Gastroesophageal sphincter (tissue), 4 donors: ENCODE results near the gene KCNE4. TPM values are rescaled to one million over a fixed set of nuclear protein-coding genes. Genes with fewer than 3 reads are reported as not detected.

Experiments used
- ATAC-seq: fragments of 150-250 bp; one replicate; pipeline ENCODE4 v1.9.1; 2016; ENCODE audit warnings: mild to moderate bottlenecking, moderate library complexity
- H3K27ac ChIP-seq, 4 donors: fragments of 200-600 bp; sonication (generic) in 3 of 4; 1 replicate in 3 of 4; 2 replicates in 1 of 4; pipeline ENCODE4 v1.5.1; 2016 to 2019
- H3K27me3 ChIP-seq: fragments of 200-600 bp; sonication (generic); one replicate; pipeline ENCODE4 v1.5.1; 2019
- H3K36me3 ChIP-seq, 2 donors: fragments of 200-600 bp; sonication (generic); one replicate each; pipeline ENCODE4 v1.5.1; 2019; ENCODE audit warnings: control low read depth in 1 of 2
- H3K4me1 ChIP-seq, 3 donors: fragments of 200-600 bp; sonication (generic); 1 replicate in 2 of 3; 2 replicates in 1 of 3; pipeline ENCODE4 v1.5.1; 2016 to 2019; ENCODE audit warnings: control low read depth in 2 of 3
- H3K4me3 ChIP-seq, 2 donors: fragments of 200-600 bp; sonication (generic); one replicate each; pipeline ENCODE4 v1.5.1; 2019; ENCODE audit warnings: mild to moderate bottlenecking in 1 of 2, moderate library complexity in 1 of 2
- H3K9me3 ChIP-seq, 3 donors: fragments of 200-600 bp; sonication (generic); one replicate each; pipeline ENCODE4 v1.5.1; 2017 to 2019; ENCODE audit warnings: control low read depth in 2 of 3
- EP300 ChIP-seq: sonication (generic); formaldehyde crosslinking; IDR thresholded peaks from one replicate; pipeline ENCODE4 v1.6.1; 2017; ENCODE audit warnings: antibody characterized with exemption, mild to moderate bottlenecking
- POLR2A ChIP-seq, 2 donors: fragments of 450-650 bp; IDR thresholded peaks; one replicate each; pipeline ENCODE4 v1.6.1; 2017; ENCODE audit warnings: antibody characterized with exemption in 2 of 2, mild to moderate bottlenecking in 2 of 2, moderate library complexity in 1 of 2
- POLR2AphosphoS5 ChIP-seq: sonication (generic); formaldehyde crosslinking; IDR thresholded peaks from one replicate; pipeline ENCODE4 v1.6.1; 2017; ENCODE audit warnings: antibody characterized with exemption
- WGBS, 2 donors: methylation state at CpG; one replicate each; pipeline ENCODE4 v1.1.5; 2018; ENCODE audit warnings: low coverage in 1 of 2; 5-methylcytosine and 5-hydroxymethylcytosine counted together
- total RNA-seq, 4 donors: library from RNA; depleted of rRNA; stranded (reverse); fragments of >200 nt; gene quantifications; one replicate each; pipeline ENCODE4 v1.1.0, GENCODE V29; 2016
- TF ChIP-seq, protein P1 (sequence below), 4 experiments: fragments of 200-600 bp in 2 of 4; fragments of 450-650 bp in 2 of 4; sonication (generic) in 1 of 4; IDR thresholded peaks; one replicate each; pipeline ENCODE4 v1.5.1; 2017 to 2019; ENCODE audit warnings: antibody characterized with exemption in 4 of 4, mild to moderate bottlenecking in 2 of 4, moderate library complexity in 2 of 4

The KCNE4 gene
- total RNA-seq, 4 donors from 2014 or later, result 13.0 to 24.8 (median 20.0) TPM

DNA sequence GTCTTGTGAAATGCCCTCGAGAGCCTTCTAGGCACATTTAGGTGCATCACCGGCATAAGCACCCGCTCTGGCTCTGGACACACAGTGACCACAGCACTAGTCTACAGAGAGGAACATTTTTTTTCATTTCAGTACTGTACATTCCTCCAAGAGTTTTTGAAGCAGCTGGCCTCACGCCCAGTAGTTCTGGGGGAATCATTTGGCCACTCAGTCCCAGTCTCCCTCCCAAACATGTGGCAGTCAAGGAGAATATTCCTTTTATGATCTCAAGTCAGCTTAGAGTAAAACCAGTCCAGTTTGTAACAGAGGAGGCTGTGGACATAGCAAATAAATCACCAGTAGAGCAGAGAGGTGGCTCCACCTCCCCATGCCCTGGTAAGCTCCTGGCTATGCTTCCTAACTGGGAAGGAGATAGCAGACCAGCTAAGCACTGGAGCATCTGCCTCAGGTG, 48.1 kb downstream of the KCNE4 start:
- TF ChIP-seq EP300 (no peak), POLR2A (IDR thresholded peaks at IDR 0.05) (no peak), POLR2AphosphoS5 (peak; percentile 77)
- TF ChIP-seq, protein P1, sequence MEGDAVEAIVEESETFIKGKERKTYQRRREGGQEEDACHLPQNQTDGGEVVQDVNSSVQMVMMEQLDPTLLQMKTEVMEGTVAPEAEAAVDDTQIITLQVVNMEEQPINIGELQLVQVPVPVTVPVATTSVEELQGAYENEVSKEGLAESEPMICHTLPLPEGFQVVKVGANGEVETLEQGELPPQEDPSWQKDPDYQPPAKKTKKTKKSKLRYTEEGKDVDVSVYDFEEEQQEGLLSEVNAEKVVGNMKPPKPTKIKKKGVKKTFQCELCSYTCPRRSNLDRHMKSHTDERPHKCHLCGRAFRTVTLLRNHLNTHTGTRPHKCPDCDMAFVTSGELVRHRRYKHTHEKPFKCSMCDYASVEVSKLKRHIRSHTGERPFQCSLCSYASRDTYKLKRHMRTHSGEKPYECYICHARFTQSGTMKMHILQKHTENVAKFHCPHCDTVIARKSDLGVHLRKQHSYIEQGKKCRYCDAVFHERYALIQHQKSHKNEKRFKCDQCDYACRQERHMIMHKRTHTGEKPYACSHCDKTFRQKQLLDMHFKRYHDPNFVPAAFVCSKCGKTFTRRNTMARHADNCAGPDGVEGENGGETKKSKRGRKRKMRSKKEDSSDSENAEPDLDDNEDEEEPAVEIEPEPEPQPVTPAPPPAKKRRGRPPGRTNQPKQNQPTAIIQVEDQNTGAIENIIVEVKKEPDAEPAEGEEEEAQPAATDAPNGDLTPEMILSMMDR (IDR thresholded peaks at IDR 0.05), result peak in 2 of 4 experiments; percentile 3 to 46
- ATAC-seq, result peak; percentile 83
- 7% methylated on average over 3 of the region's 4 CpGs; no CpG with 5 or more reads in 1 of the 2 donors for WGBS, 2 donors
- Histone ChIP-seq H3K4me3 (no peak overlapping the region), H3K36me3 (no peaks in the 10 kb centered on the region), H3K4me1 (peaks cover 13 to 48% (median 18%) of the 10 kb centered on the region in 3 donors), H3K27ac (peak overlapping the region in 3 of 4 donors; percentile 69 to 79 (median 77)), H3K27me3 (no peaks in the 10 kb centered on the region), H3K9me3 (no peaks in the 10 kb centered on the region)

DNA sequence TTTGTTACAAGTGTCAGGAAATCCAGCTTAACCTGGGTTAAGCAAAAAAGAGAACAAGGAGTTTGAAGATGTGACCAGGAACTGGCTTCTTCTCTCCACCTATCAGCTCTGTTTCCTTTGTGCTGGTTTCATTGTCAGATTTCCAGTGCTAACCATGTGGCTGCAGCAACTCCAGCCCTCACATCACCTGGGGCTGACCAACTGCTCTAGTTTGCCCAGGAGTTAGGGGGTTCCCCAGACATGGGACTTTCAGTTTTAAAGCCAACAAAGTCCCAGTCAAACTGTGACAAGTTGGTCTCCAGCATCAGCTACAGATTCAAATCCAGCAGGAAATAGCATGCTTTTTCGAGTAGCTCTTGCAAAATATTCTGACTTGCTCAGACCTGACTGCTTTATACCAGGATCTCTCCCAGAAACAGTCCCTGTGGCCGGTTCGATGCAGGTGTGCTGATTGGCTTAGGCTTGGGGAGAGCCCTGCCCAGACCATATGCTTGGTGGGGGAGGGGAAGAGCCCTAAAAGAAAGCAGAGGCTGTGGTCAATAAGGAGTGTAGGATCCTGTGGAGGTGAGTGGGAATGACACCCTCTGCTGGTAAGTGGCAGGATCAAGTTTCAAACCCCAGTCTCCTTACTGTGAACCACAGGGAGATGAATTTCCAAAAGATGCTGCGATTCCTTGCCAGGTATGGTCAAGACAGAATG, 49.5 kb downstream of the KCNE4 start:
- 60 to 74% methylated on average over 3 to 4 of the region's 4 CpGs for WGBS, 2 donors
- Histone ChIP-seq H3K27me3 (no peaks in the 10 kb centered on the region), H3K36me3 (no peaks in the 10 kb centered on the region), H3K27ac (peak overlapping the region in 3 of 4 donors; percentile 63 to 77 (median 75)), H3K4me3 (no peak overlapping the region), H3K4me1 (peaks cover 13 to 42% (median 18%) of the 10 kb centered on the region in 3 donors), H3K9me3 (no peaks in the 10 kb centered on the region)
- no peak for TF ChIP-seq EP300
- TF ChIP-seq, protein P1 (IDR thresholded peaks at IDR 0.05), result peak; percentile 30 to 66 (median 36)
- ATAC-seq, result peak; percentile 13

DNA sequence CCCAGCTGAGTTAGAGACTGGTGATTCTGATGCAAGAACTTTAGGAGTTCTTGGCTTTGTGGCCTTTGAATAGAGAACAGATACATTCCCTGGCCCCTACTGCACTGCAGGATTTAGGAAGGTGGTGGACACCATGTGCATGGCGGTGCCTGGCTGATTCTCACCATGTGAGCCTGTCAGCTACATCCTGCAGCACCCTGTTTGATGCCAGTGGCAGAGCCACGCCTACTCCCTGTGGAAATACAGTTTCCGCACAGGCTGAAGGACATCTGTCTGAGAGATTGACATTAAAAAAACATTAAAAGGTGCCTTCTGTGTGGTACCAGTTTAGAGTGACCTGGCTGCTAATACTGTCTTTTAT, 50.0 kb downstream of the KCNE4 start:
- WGBS, 2 donors, result 40% methylated on average over 1 of the region's 3 CpGs; no CpG with 5 or more reads in 1 of the 2 donors
- ATAC-seq, result peak; percentile 47
- Histone ChIP-seq H3K4me3 (no peak overlapping the region), H3K27me3 (no peaks in the 10 kb centered on the region), H3K4me1 (peaks cover 13 to 39% (median 18%) of the 10 kb centered on the region in 3 donors), H3K36me3 (no peaks in the 10 kb centered on the region), H3K9me3 (no peaks in the 10 kb centered on the region), H3K27ac (peak overlapping the region; percentile 3 to 77 (median 69))
- no peak for TF ChIP-seq POLR2AphosphoS5
- no peak for TF ChIP-seq EP300
- TF ChIP-seq, protein P1 (IDR thresholded peaks at IDR 0.05), result peak in 1 of 4 experiments; percentile 7

DNA sequence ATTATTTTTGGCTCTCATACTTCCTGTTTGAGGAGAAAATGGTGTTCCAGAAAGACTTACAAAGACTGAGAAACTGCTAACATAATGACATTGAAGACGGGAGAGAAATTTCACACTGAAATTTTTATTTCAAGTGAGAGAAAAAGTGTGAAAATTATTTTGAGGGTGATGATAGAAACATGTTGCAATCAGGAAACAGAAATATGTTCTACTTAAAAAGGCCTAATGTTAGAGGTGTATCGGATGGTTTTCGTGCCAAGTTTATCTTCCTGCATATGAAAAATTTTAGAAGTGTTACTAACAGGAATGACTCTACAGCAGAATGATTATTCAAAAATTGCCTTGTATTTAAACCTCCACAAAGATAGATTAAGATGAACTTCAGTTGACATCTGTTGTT, 50.5 kb downstream of the KCNE4 start:
- TF ChIP-seq, protein P1 (IDR thresholded peaks at IDR 0.05), result no peak
- TF ChIP-seq POLR2AphosphoS5 (no peak), EP300 (no peak)
- Histone ChIP-seq H3K4me3 (no peak overlapping the region), H3K9me3 (no peaks in the 10 kb centered on the region), H3K27ac (peak overlapping the region; percentile 3 to 77 (median 69)), H3K36me3 (no peaks in the 10 kb centered on the region), H3K4me1 (peaks cover 13 to 39% (median 18%) of the 10 kb centered on the region in 3 donors), H3K27me3 (no peaks in the 10 kb centered on the region)
- WGBS, 2 donors, result 19 to 41% methylated on average over 3 of the region's 3 CpGs
- no peak for ATAC-seq
